ENCODE results near the gene AGBL4. TPM values are rescaled to one million over a fixed set of nuclear protein-coding genes. Genes with fewer than 3 reads are reported as not detected.

AGBL4 gene
- total RNA-seq, 4 donors from 2014 or later, result not detected

GRCh38 chr1:48697066-48697707, 1326.6 kb downstream of the AGBL4 start:
- ATAC-seq (peak; percentile 45 to 66), DNase-seq (peak in 1 of 2 donors; percentile 53)
- TF ChIP-seq POLR2A (IDR thresholded peaks at IDR 0.05) (no peak), CTCF (IDR thresholded peaks at IDR 0.05 in 4 of 5, conservative IDR thresholded peaks at IDR 0.05 in 1 of 5) (peak; percentile 64 to 91 (median 88))
- H3K9me3 ChIP-seq, result no peaks in the 10 kb centered on the region
- in situ Hi-C loops (cut with MboI; ENCODE audit: low sequenced_read_pairs in 4 of 4), result loop anchor here in 3 of 4 donors (5.0 to 25.0 kb wide), 5 partner anchors 122 to 1640 kb away; no protein-coding TSS in a partner anchor
- H3K4me3 ChIP-seq, result no peak overlapping the region
- H3K36me3 ChIP-seq, result no peaks in the 10 kb centered on the region
- intact Hi-C loops (cut with DNase I; ENCODE audit: low total_unique reads), result loop anchor here (1.0 to 2.0 kb wide), 3 partner anchors 18 to 145 kb away; no protein-coding TSS in a partner anchor
- no peaks in the 10 kb centered on the region for H3K4me1 ChIP-seq
- H3K27me3 ChIP-seq, result peaks cover 0 to 9% (median 5%) of the 10 kb centered on the region in 3 donors
- H3K27ac ChIP-seq, result no peak overlapping the region

GRCh38 chr1:48695161-48695560, 1328.6 kb downstream of the AGBL4 start:
- Histone ChIP-seq H3K4me3 (no peak overlapping the region), H3K27ac (no peak overlapping the region), H3K9me3 (no peaks in the 10 kb centered on the region), H3K27me3 (peaks cover 0 to 9% (median 7%) of the 10 kb centered on the region in 3 donors), H3K4me1 (no peaks in the 10 kb centered on the region), H3K36me3 (no peaks in the 10 kb centered on the region)
- intact Hi-C loops (cut with DNase I; ENCODE audit: low total_unique reads) (no loop called here), in situ Hi-C loops (cut with MboI; ENCODE audit: low sequenced_read_pairs in 4 of 4) (loop anchor here in 3 of 4 donors (5.0 to 25.0 kb wide), 5 partner anchors 120 to 1642 kb away; no protein-coding TSS in a partner anchor)
- TF ChIP-seq CTCF (IDR thresholded peaks at IDR 0.05 in 4 of 5, conservative IDR thresholded peaks at IDR 0.05 in 1 of 5), result no peak
- no peak for TF ChIP-seq POLR2A (IDR thresholded peaks at IDR 0.05)
- no peak for ATAC-seq
- no peak for DNase-seq

GRCh38 chr1:48693674-48694320, 1330.0 kb downstream of the AGBL4 start:
- TF ChIP-seq POLR2A (IDR thresholded peaks at IDR 0.05), result no peak
- TF ChIP-seq CTCF (IDR thresholded peaks at IDR 0.05 in 4 of 5, conservative IDR thresholded peaks at IDR 0.05 in 1 of 5), result no peak
- in situ Hi-C loops (cut with MboI; ENCODE audit: low sequenced_read_pairs in 4 of 4), result loop anchor here in 3 of 4 donors (10.0 to 25.0 kb wide), 4 partner anchors 119 to 1644 kb away; no protein-coding TSS in a partner anchor
- intact Hi-C loops (cut with DNase I; ENCODE audit: low total_unique reads), result no loop called here
- ATAC-seq (no peak), DNase-seq (no peak)
- Histone ChIP-seq H3K27me3 (peaks cover 0 to 9% (median 7%) of the 10 kb centered on the region in 3 donors), H3K27ac (no peak overlapping the region), H3K4me3 (no peak overlapping the region), H3K4me1 (no peaks in the 10 kb centered on the region), H3K36me3 (no peaks in the 10 kb centered on the region), H3K9me3 (no peaks in the 10 kb centered on the region)

- peaks cover 0 to 9% (median 7%) of the 10 kb centered on the region in 3 donors for H3K27me3 ChIP-seq
- in situ Hi-C loops (cut with MboI; ENCODE audit: low sequenced_read_pairs in 4 of 4), result loop anchor here in 3 of 4 donors (10.0 to 25.0 kb wide), 4 partner anchors 118 to 1644 kb away; no protein-coding TSS in a partner anchor
- intact Hi-C loops (cut with DNase I; ENCODE audit: low total_unique reads), result no loop called here
Observed at GRCh38 chr1:48693180-48693579, 1330.6 kb downstream of the AGBL4 start.

More at GRCh38 chr1:48693180-48693579, 1330.6 kb downstream of the AGBL4 start:
- no peak for DNase-seq
- TF ChIP-seq POLR2A (IDR thresholded peaks at IDR 0.05) (no peak), CTCF (IDR thresholded peaks at IDR 0.05 in 4 of 5, conservative IDR thresholded peaks at IDR 0.05 in 1 of 5) (no peak)
- Histone ChIP-seq H3K4me1 (no peaks in the 10 kb centered on the region), H3K4me3 (no peak overlapping the region), H3K27ac (no peak overlapping the region), H3K36me3 (no peaks in the 10 kb centered on the region), H3K9me3 (no peaks in the 10 kb centered on the region)
- no peak for ATAC-seq
